CD14-positive monocyte (primary cell): ENCODE results near the gene GRID1. TPM values are rescaled to one million over a fixed set of nuclear protein-coding genes. Genes with fewer than 3 reads are reported as not detected.

Source experiments
- DNase-seq, 3 donors: peaks; one replicate each; pipeline ENCODE4 v3.0.0-alpha.2; 2011 to 2022
- H2AFZ ChIP-seq: 2 replicates; pipeline ENCODE4 v1.6.0; 2012; ENCODE audit warnings: mild to moderate bottlenecking, low read depth, low read length, inconsistent platforms; ENCODE audit not compliant: insufficient read depth, poor library complexity, severe bottlenecking
- H3K27ac ChIP-seq, 2 donors: 1 replicate in 1 of 2; 2 replicates in 1 of 2; pipeline ENCODE4 v1.5.1; 2012 to 2013; ENCODE audit warnings: low read length in 2 of 2, control low read depth in 1 of 2, inconsistent platforms in 1 of 2, low read depth in 1 of 2, mild to moderate bottlenecking in 1 of 2
- H3K27me3 ChIP-seq, 2 donors: one replicate each; pipeline versions ENCODE4 v1.6.0 to v1.6.1; 2011 to 2013; ENCODE audit warnings: low read length in 2 of 2; ENCODE audit not compliant: control insufficient read depth in 2 of 2, insufficient read depth in 2 of 2
- H3K36me3 ChIP-seq, 2 donors: replicated peaks in 1 of 2; 1 replicate in 1 of 2; 2 replicates in 1 of 2; pipeline versions ENCODE4 v1.5.1 to v1.6.1; 2012 to 2013; ENCODE audit warnings: low read length in 2 of 2, control low read depth in 1 of 2, inconsistent platforms in 1 of 2, mild to moderate bottlenecking in 1 of 2; ENCODE audit not compliant: insufficient read depth in 2 of 2, control insufficient read depth in 1 of 2
- H3K4me1 ChIP-seq, 2 donors: 1 replicate in 1 of 2; 2 replicates in 1 of 2; pipeline versions ENCODE4 v1.5.1 to v1.6.1; 2012 to 2013; ENCODE audit warnings: low read length in 2 of 2, control low read depth in 1 of 2, inconsistent platforms in 1 of 2, mild to moderate bottlenecking in 1 of 2, moderate library complexity in 1 of 2; ENCODE audit not compliant: insufficient read depth in 2 of 2, control insufficient read depth in 1 of 2
- H3K4me2 ChIP-seq: replicated peaks from 2 replicates; pipeline ENCODE3; 2012; ENCODE audit warnings: low read length, moderate library complexity, mild to moderate bottlenecking; ENCODE audit not compliant: poor library complexity, severe bottlenecking; ENCODE audit errors: extremely low read depth
- H3K4me3 ChIP-seq, 3 experiments: fragments of 200-600 bp in 1 of 3; sonication (generic) in 1 of 3; replicated peaks in 1 of 3; 1 replicate in 2 of 3; 2 replicates in 1 of 3; pipeline ENCODE4 v1.5.1; 2011 to 2013; ENCODE audit warnings: low read length in 3 of 3, mild to moderate bottlenecking in 3 of 3, control low read depth in 2 of 3, low read depth in 2 of 3, inconsistent platforms in 1 of 3, moderate library complexity in 1 of 3
- H3K79me2 ChIP-seq: 2 replicates; pipeline ENCODE4 v1.6.0; 2012; ENCODE audit warnings: mild to moderate bottlenecking, control low read depth, inconsistent platforms, low read length, moderate library complexity; ENCODE audit not compliant: insufficient read depth
- H3K9ac ChIP-seq: 2 replicates; pipeline ENCODE4 v1.6.0; 2017; ENCODE audit warnings: low read length, mild to moderate bottlenecking; ENCODE audit not compliant: insufficient read depth, poor library complexity, severe bottlenecking
- H3K9me3 ChIP-seq, 2 donors: replicated peaks in 1 of 2; 1 replicate in 1 of 2; 2 replicates in 1 of 2; pipeline versions ENCODE4 v1.5.1 to v1.6.1; 2012 to 2013; ENCODE audit warnings: low read length in 2 of 2, control low read depth in 1 of 2; ENCODE audit not compliant: control insufficient read depth in 1 of 2, insufficient read depth in 1 of 2
- H4K20me1 ChIP-seq: 2 replicates; pipeline ENCODE4 v1.6.0; 2012; ENCODE audit warnings: mild to moderate bottlenecking, low read length, control low read depth, moderate library complexity; ENCODE audit not compliant: insufficient read depth
- H3K27ac Mint-ChIP-seq, 7 donors: one replicate each; pipeline ENCODE4 v1.8.0; 2020; ENCODE audit warnings: mild to moderate bottlenecking in 7 of 7, mixed read lengths in 7 of 7, moderate library complexity in 6 of 7, inconsistent platforms in 2 of 7
- H3K27me3 Mint-ChIP-seq, 3 donors: one replicate each; pipeline ENCODE4 v1.8.0; 2021 to 2022; ENCODE audit warnings: low read depth in 3 of 3, mild to moderate bottlenecking in 3 of 3, mixed read lengths in 3 of 3, moderate library complexity in 3 of 3, inconsistent platforms in 1 of 3
- H3K36me3 Mint-ChIP-seq, 2 donors: one replicate each; pipeline ENCODE4 v1.8.0; 2020; ENCODE audit warnings: mixed read lengths in 2 of 2, inconsistent platforms in 1 of 2, mild to moderate bottlenecking in 1 of 2
- H3K4me1 Mint-ChIP-seq: one replicate; pipeline ENCODE4 v1.8.0; 2020; ENCODE audit warnings: mild to moderate bottlenecking, mixed read lengths
- H3K4me3 Mint-ChIP-seq, 2 donors: one replicate each; pipeline ENCODE4 v1.8.0; 2020; ENCODE audit warnings: mild to moderate bottlenecking in 2 of 2, mixed read lengths in 2 of 2, moderate library complexity in 1 of 2
- H3K9me3 Mint-ChIP-seq, 7 donors: one replicate each; pipeline ENCODE4 v1.8.0; 2020 to 2022; ENCODE audit warnings: mixed read lengths in 7 of 7, mild to moderate bottlenecking in 6 of 7, moderate library complexity in 6 of 7, inconsistent platforms in 2 of 7
- WGBS: methylation state at CpG from one replicate; pipeline ENCODE4 v1.1.5; 2013; ENCODE audit warnings: missing lambda C conversion rate; ENCODE audit not compliant: insufficient coverage; 5-methylcytosine and 5-hydroxymethylcytosine counted together
- intact Hi-C, 2 donors: fragments of 100-400 bp; cut with micrococcal nuclease; formaldehyde crosslinking; loops; one replicate each; pipeline versions ENCODE4 v1.15.0 to v1.15.1; 2023
- polyA plus RNA-seq, 3 donors: library from polyadenylated mRNA; depleted of rRNA in 1 of 3; unstranded in 2 of 3; stranded (reverse) in 1 of 3; fragments of 300-500 nt in 2 of 3; fragments of >200 nt in 1 of 3; fragmentation: Illumina TruSeq in 2 of 3; gene quantifications; 1 replicate in 2 of 3; 2 replicates in 1 of 3; pipeline ENCODE4 v1.2.3, GENCODE V29; 2012 to 2021
- TF ChIP-seq, protein P1 (sequence below): fragments of 200-600 bp; IDR thresholded peaks from one replicate; pipeline ENCODE4 v1.8.0; 2022; ENCODE audit warnings: antibody characterized with exemption, mild to moderate bottlenecking

The GRID1 gene
- polyA plus RNA-seq, 3 donors: not detected

DNA sequence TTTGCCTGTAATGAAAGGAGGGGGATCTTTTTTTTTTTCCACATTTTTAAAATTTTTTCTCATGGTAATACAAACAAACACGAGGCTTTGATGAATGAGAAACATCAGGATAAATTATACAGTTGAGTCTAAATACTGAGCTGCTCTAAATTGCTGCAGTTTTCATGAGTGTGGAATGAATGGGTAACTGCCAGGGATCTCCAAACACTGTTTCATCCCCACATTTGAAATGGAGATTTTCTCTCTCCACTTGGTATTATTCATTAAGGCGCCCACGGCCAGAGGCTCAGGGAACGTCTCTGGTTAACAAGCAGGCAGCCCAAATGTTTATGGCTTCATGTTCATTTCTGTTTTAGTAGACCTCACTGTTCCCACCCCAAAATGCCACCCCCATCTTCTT lies 717.1 kb downstream of the GRID1 start:
- Histone ChIP-seq H3K9ac (no peak overlapping the region), H3K4me2 (no peak overlapping the region), H4K20me1 (no peaks in the 10 kb centered on the region), H3K79me2 (no peaks in the 10 kb centered on the region), H3K27ac (no peak overlapping the region), H3K4me3 (no peak overlapping the region), H3K9me3 (peaks cover 4 to 21% of the 10 kb centered on the region in 2 donors), H2AFZ (no peak overlapping the region), H3K36me3 (no peaks in the 10 kb centered on the region), H3K4me1 (no peaks in the 10 kb centered on the region), H3K27me3 (no peaks in the 10 kb centered on the region)
- TF ChIP-seq, protein P1, sequence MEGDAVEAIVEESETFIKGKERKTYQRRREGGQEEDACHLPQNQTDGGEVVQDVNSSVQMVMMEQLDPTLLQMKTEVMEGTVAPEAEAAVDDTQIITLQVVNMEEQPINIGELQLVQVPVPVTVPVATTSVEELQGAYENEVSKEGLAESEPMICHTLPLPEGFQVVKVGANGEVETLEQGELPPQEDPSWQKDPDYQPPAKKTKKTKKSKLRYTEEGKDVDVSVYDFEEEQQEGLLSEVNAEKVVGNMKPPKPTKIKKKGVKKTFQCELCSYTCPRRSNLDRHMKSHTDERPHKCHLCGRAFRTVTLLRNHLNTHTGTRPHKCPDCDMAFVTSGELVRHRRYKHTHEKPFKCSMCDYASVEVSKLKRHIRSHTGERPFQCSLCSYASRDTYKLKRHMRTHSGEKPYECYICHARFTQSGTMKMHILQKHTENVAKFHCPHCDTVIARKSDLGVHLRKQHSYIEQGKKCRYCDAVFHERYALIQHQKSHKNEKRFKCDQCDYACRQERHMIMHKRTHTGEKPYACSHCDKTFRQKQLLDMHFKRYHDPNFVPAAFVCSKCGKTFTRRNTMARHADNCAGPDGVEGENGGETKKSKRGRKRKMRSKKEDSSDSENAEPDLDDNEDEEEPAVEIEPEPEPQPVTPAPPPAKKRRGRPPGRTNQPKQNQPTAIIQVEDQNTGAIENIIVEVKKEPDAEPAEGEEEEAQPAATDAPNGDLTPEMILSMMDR: no peak
- H3K36me3 Mint-ChIP-seq: no peaks in the 10 kb centered on the region
- H3K27me3 Mint-ChIP-seq: peaks cover 0 to 2% (median 0%) of the 10 kb centered on the region in 3 donors
- H3K9me3 Mint-ChIP-seq: peaks cover 3 to 14% (median 11%) of the 10 kb centered on the region in 7 donors
- no peak overlapping the region for H3K4me3 Mint-ChIP-seq
- no peak for DNase-seq
- intact Hi-C loops: no loop called here
- no peaks in the 10 kb centered on the region for H3K4me1 Mint-ChIP-seq
- no peak overlapping the region for H3K27ac Mint-ChIP-seq
- WGBS: no CpG with 5 or more reads among the region's 4 CpGs

DNA sequence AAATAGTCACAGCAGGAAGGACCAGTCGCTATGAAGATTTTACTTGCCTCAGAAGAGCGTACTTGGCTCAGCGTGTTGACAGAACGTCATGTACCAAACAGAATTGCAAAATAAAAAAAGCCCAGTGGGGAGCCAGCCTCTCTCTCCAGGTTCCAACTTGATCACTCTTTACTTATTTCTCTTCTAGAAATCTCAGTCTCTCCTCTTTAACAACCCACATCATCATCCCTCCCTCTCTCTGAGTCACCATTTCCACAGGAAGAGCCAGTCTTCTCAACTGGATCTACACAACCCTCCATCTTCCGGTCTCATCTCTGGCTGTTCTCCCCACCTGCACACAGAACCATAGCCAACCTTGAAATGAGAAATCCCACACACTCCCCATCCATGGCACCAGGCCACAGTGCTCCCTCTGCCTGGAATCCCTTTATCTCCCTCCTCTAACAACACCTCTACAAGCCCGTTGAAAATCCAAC lies 718.3 kb downstream of the GRID1 start:
- H3K27me3 ChIP-seq: no peaks in the 10 kb centered on the region
- H2AFZ ChIP-seq: no peak overlapping the region
- Mint-ChIP-seq H3K4me1 (no peaks in the 10 kb centered on the region), H3K27me3 (peaks cover 0 to 2% (median 0%) of the 10 kb centered on the region in 3 donors), H3K27ac (peak overlapping the region in 1 of 7 donors; percentile 3), H3K36me3 (no peaks in the 10 kb centered on the region), H3K9me3 (peaks cover 3 to 15% (median 11%) of the 10 kb centered on the region in 7 donors), H3K4me3 (no peak overlapping the region)
- TF ChIP-seq, protein P1: no peak
- H3K9me3 ChIP-seq: peaks cover 4 to 21% of the 10 kb centered on the region in 2 donors
- no peak overlapping the region for H3K9ac ChIP-seq
- H3K79me2 ChIP-seq: no peaks in the 10 kb centered on the region
- WGBS: 86% methylated on average over 6 of the region's 6 CpGs
- no peak for DNase-seq
- intact Hi-C loops: no loop called here
- no peak overlapping the region for H3K27ac ChIP-seq
- no peaks in the 10 kb centered on the region for H3K4me1 ChIP-seq
- H3K36me3 ChIP-seq: no peaks in the 10 kb centered on the region
- no peak overlapping the region for H3K4me3 ChIP-seq
- no peaks in the 10 kb centered on the region for H4K20me1 ChIP-seq
- no peak overlapping the region for H3K4me2 ChIP-seq
